Thyroid gland (tissue), 4 donors: ENCODE measurements around the gene HOOK1.

Experiments
- POLR2A ChIP-seq, 2 donors: fragments of 450-650 bp; IDR thresholded peaks; one replicate each; pipeline ENCODE4 v1.6.1; 2017; ENCODE audit warnings: antibody characterized with exemption in 2 of 2, mild to moderate bottlenecking in 2 of 2, moderate library complexity in 1 of 2
- TF ChIP-seq, protein P1 (sequence below), 6 experiments: fragments of 200-600 bp in 3 of 6; fragments of 450-650 bp in 3 of 6; sonication (generic) in 3 of 6; IDR thresholded peaks; one replicate each; pipeline ENCODE4 v1.5.1; 2016 to 2019; ENCODE audit warnings: antibody characterized with exemption in 6 of 6, mild to moderate bottlenecking in 2 of 6, inconsistent platforms in 1 of 6, moderate library complexity in 1 of 6

DNA sequence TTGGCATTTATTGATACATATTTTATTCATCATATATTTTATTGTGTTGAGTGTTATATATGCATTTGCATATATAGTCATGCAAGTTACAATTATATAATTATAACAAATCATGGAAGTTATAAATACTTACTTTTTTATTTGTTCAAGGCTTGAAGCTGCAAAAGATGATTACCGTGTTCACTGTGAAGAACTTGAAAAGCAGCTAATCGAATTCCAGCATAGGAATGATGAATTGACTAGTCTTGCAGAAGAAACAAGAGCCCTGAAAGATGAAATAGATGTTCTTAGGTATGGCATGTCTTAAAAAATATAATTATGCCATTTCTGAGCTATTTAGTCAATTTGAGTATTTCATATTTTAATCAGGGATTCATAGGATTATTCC is 32.1 kb downstream of the HOOK1 start:
- TF ChIP-seq POLR2A (IDR thresholded peaks at IDR 0.05): no peak
- TF ChIP-seq, protein P1, sequence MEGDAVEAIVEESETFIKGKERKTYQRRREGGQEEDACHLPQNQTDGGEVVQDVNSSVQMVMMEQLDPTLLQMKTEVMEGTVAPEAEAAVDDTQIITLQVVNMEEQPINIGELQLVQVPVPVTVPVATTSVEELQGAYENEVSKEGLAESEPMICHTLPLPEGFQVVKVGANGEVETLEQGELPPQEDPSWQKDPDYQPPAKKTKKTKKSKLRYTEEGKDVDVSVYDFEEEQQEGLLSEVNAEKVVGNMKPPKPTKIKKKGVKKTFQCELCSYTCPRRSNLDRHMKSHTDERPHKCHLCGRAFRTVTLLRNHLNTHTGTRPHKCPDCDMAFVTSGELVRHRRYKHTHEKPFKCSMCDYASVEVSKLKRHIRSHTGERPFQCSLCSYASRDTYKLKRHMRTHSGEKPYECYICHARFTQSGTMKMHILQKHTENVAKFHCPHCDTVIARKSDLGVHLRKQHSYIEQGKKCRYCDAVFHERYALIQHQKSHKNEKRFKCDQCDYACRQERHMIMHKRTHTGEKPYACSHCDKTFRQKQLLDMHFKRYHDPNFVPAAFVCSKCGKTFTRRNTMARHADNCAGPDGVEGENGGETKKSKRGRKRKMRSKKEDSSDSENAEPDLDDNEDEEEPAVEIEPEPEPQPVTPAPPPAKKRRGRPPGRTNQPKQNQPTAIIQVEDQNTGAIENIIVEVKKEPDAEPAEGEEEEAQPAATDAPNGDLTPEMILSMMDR (IDR thresholded peaks at IDR 0.05): no peak
